Esophagus mucosa (tissue), 1 donor: ENCODE data around the gene RGS8. TPM values are rescaled to one million over a fixed set of nuclear protein-coding genes. Genes with fewer than 3 reads are reported as not detected.

ENCODE experiments used
- ATAC-seq: fragments of 200-7000 bp; cut with Tn5 transposase; one replicate; pipeline ENCODE4 v1.9.1; 2020
- total RNA-seq: library from RNA; stranded (reverse); gene quantifications from one replicate; pipeline ENCODE4 v1.2.4, GENCODE V29; 2023
- donor health status: DM: yes; HTN: yes; CAD: no.

Gene RGS8, protein sequence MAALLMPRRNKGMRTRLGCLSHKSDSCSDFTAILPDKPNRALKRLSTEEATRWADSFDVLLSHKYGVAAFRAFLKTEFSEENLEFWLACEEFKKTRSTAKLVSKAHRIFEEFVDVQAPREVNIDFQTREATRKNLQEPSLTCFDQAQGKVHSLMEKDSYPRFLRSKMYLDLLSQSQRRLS
- total RNA-seq: not detected

DNA sequence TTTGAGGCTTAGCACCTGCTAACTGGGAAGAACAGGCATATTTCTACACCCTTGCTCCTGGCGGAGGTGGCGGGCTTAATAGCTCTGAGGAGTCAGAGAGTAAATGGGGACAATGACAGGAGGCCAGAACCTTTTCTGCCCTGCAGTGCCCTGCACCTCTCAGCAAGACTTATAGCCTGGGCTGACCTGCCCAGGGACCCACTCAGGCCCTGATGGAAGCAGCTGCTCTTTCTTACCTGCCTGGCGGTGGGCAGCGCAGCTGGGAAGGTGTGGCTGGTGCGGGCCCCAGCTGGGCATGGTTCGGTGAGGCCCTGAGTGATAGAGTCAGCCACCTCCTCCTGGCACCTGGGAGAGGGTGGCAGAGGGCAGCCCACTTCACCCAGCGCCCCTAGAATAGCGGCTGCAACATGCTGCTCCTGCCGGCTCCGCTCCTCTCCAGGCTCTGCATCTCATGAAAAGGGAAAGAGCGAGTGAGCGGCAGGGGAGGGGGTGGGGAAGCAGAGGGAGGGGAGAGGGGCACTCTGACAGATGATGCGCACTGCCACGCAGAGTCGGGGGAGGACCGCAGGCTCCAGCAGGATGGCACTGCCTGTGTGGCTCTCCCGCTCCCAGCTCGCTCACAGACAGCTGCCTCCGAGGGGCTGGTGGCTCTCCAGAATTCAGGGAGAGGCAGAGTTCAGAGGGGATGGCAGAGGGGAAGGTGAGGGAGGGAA, at the start of gene RGS8:
Gene RGS8 (minus strand): TSS at position 472 of the 713 bp plus-strand sequence. CDS start 14,938 bp downstream, outside the sequence.
- no peak for ATAC-seq

DNA sequence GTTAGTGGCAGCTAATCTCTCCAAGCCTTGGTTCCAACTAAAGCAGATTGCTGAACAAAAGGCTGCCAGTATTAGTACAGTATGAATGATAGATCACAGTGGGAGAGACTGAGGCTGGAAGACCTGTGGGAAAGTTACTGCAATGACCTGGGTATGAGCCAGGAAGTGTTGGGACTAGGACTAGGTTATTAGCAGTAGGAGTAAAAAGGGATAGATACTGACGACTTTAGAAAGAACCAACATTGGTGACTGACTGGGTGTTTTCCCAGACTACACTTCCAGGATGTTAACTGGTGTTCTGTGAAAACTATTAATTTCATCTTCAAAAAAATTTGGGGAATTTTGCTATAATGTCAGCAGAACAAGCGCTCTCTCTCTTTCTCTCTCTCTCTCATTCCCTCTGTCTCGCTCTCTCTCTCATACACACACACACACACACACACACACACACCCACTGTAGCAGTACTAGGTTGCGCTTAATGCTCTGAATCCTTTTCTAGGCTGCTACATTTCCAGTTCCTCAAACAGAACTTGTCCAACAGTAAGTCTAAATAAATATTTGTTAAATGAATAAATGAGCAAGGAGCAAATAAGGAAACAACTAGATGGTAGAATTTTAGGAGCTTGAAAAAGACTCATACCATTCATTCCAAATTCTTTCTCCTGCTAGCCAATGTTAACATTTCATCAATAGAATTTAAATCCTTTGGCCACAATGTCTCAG, 47.6 kb upstream of the RGS8 start:
- ATAC-seq: peak; percentile 72

DNA sequence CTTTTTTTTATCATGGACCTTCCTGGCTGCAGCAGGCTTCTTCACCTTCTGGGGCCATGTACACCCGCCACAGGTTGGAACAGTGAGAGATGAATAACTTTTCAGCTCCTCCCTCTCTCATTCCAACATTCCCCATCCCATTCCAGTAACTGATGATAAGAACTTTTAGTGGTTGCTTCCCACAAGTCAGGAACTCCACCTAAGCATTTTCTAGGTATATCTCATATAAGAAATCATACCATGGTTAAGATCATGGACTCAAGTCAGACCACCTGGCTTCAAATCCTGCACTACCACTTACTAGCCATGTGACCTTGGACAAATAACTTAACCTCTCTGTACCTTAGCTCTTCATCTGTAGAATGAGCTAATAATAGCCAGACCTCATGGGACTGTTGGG, 42.5 kb upstream of the RGS8 start:
- ATAC-seq: no peak

DNA sequence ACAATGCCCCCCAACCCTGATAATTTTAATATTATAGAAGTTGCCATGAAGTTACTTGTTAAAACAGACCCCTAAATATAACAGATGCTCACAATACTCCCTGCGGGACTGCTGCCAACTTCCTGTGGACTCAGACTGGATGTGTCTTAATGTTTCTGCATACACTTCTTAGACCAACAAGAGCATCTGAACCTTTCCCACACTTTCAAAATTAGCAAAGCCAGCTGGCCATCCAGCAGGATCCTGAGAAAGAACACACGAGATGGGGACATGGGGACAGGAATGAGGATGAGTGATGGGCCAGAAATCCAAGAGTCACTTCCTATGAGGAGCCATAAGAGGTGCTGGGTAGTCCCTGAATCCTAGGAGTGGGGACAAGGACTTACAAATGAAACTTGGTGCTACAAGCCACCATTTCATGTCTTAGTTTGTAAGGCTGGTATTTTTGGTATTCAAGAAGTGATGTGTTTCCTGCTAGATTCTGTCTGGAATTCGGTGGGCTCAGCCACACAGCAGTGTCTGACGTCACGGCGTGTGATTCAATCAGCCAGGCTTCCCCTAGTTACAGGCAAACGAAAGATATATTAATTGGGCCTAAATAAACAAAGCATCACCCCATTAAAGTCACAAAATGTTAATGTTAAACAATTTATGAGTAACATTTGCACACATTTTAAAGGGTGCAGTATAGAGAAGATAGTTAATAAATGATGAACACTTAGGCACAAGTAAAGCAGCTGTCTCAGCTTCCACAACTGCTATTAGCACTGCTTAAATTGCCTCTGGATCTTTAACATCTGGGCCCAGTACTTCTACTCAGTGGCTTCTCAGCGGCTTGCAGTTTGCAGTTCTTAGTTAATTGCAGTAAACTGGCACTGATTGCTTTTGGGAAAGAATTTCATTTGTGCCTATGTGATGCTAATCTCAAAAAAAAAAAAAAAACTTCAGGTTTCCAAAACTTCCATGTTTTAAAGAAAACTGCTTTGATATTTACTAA, 41.2 kb upstream of the RGS8 start:
- no peak for ATAC-seq

DNA sequence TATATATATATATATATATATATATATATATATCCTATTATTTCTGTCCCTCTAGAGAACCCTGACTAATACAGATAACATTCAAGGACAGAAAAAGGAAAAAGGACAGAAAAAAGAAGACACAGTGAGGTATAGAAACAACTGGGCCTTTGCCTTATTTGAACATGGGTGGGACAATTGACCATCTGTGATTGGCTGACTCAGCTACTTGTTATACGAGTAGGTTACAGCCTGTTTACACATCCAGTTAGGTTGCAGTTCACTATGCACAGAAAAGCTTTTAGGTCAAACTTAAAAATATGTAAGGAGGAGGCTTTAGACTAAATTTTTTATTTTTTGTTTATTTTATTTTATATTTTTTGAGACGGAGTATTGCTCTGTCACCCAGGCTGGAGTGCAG, 39.8 kb upstream of the RGS8 start:
- no peak for ATAC-seq

DNA sequence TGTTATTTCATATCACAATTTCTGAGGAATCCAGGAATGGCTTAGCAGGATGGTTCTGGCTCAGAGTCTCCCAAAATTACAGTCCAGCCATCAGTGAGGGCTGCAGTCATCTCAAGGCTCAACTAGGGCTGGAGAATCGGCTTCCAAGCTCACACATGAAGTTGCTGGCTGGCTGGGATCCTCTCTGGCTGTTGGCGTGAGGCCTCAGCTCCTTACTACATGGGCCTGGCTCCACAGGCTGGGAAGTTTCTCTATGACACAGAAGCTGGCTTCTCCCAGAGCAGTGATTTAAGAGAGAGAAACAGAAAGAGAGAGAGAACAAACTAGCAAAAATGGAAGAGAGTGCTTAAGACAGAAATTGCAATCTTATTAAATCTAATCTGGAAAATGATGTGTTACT, 38.8 kb upstream of the RGS8 start:
- ATAC-seq: no peak

DNA sequence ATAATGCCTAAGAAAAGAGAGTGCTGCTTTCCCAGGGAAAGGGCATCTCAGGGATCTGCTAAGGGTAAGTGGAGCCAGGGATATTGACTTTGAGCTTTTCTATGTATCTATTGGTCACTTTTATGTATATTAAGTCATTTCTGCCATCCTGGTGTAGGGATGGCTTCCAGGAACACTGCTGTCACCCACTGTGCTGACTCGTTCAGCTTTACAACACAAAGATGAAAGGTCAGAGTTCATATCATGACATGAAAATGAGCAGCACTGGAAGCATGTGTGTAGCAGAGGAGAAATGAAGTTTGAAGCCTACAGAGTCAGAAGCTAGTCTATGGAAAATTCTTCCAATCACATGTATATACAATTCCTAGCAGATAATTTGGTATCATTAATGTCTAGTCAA, 37.1 kb upstream of the RGS8 start:
- ATAC-seq: no peak

DNA sequence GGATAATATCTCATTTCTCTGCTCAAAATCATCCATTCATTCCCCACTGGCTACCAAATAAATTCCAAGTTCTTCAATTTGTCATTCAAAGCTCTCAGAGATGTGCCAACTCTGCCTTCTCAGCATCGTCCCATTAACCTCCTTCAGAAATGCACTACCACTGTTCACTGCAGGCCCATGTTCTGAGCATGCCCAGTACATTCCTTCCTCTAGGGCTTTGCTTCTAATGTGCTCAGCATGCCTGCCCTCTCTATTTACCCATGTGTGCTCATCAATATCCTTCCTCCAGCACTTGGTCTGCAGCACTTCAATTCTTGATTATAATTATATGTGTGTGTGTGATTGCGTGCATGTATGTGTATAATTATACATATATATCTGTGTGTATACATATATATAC, 36.1 kb upstream of the RGS8 start:
- ATAC-seq: no peak

DNA sequence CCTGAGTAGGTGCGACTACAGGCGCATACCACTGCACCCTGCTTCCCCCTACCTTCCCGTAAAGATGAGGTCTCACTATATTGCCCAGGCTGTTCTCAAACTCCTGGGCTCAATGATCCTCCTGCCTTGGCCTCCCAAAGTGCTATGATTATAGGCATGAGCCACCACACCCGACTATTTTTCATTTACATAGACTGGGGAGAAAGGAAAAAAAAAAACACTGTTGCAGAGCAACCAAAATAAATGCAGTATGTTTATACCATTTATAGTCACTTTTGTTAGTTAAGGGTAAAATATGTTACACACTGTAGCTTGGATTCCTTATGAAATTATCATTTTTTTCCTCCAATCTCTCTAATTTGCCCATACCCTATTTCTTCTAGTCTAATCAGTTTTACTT, 35.2 kb upstream of the RGS8 start:
- ATAC-seq: no peak

DNA sequence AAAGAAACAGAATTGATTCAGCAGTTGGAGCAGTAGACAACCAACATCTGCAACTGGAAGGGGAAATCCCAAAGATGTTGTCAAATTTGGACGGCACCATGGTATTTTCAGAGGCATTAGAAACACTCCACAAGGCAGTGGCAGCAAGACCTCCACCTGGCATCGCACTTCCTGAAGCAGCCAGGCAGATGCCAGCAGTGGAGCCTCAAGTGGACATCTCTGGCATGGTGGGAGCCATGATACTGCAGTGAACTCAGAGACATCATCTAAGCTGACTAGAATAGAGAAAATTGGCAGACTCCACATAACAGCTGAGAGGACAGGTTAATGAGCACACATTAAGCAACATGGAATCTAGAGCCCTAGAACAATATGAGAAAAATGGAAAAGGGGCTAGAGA, 33.9 kb upstream of the RGS8 start:
- no peak for ATAC-seq

DNA sequence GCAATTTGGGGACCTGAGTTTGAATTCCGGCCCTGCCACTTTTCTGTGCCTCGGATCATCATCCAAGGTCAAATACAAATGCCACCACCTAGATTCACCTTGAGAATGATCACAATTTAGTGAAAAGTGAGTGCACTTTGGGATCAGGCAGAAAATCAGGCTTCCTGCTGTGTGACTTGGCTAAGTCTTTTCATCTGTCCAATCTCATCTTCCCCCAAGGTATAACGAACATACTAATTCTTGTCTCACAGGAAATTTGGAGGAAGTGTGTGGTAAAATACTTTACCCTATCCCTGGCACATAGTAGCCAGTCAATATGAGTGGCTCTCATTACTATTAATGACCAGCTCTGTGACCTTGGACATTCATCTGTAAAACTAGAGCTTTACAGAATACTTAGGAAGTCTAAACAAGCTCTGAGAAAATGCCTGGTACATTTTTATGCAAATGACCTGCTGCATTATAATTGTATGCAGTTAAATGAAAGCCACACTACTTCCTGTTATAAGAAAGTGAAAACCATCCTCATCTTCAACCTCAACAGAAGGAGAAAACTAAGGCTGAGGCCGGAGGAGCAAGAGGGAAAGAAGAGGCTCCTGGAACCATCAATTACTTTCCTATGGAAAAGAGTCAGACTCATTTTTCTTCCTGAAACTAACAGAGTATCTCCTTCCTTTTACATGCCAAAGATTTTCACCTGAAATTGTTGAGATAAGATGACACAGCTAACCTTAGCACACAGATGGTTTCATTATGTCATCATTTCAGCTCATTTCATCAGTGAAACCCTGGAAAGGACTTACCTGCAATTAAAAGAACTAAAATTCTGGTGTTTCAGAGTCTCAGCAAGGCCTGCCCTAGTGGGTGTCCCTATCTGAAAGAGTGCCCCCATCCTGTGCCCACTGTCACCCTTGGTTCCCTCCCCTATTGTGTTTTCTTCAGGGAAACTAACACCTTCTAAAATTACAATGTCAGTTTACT, 32.6 kb upstream of the RGS8 start:
- ATAC-seq: no peak

DNA sequence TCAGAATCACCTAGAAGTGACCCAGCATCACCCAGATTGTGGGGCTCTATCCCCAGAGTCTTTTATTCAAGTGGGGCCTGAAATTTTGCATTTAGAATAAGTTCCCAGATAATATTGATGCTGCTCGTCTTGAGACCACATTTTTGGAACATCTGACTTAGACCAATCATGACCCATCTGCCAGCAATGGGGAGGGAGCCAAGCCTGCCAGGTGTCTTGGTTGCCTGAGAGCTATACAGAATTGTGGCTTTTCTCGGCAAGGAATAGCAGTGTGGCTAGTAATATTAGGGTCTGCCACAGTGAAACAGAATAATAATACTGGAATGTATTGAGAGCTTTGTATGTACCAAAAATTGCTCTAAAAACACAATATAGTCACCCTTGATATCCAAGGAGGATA, 31.1 kb upstream of the RGS8 start:
- ATAC-seq: no peak

DNA sequence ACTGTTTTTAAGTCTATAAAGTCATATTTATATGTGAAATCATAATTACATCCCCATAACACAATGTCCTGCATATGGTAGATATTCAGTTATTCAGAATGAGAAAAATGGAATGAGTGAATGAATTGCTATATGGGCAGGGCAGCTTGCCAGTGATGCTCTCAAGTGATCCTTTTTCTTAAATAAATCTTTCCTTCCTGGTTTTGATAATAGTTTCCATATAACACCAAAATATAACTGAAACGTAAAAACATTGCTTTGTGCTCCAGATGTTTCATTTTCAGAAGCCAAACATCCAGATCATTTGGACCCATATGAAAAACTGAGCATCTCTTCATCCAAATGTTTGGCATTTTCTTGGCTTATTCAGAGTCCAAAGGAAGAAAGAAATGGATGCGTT, 30.2 kb upstream of the RGS8 start:
- no peak for ATAC-seq

DNA sequence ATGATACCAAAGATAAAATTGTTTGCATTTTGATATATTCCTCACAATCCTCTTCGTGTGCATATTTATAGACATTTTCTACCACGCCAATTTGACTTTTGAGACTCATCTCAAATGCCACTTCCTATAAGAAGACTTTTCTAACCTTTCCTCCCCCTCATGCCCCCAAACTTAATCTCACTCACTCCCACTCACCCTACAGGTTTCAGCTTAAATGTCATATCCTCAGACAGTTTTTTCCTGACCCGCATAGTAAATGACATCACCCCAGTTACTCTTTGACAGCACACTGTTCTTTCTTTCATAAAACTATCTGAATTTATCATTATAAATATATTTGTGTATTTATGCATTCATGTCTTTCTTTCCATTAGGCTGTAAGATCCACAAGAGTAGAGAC, 29.6 kb upstream of the RGS8 start:
- ATAC-seq: no peak

DNA sequence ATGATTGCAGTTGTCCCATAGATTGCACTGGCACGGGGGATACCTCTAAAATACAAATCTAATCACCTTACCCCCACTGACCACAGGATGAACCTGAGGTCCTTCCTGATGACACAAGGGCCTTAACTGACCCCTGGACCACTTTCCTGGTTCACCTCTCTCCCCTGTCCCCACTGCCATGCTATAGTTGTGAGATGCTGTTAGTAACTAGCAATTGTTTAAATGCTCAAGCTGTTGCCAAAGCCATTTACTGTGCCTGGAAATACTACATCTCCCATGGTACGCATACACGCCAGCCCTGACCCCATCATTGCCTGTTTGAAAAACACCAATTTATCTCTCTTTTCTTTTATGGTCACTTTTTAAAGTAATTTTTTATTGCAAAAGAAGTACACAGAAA, 29.1 kb upstream of the RGS8 start:
- no peak for ATAC-seq

DNA sequence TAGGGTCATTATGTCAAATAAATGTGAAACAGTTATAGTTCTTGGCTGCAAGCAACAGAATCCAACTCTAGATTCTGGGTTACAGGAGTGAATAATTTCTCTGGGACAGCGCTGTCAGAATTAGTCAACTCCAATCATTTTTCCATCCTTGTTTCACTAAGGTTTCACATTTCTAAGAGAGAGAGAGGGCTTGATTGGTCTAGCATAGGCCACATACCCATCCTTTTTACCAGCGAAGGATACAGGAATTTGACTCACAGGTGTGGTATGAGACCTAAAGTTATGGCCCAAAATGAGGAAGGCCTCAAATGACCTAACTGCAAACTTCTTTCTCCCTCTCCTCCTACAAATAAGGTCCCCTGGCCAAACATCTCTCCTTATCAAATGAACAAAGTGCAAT, 25.5 kb upstream of the RGS8 start:
- ATAC-seq: no peak

DNA sequence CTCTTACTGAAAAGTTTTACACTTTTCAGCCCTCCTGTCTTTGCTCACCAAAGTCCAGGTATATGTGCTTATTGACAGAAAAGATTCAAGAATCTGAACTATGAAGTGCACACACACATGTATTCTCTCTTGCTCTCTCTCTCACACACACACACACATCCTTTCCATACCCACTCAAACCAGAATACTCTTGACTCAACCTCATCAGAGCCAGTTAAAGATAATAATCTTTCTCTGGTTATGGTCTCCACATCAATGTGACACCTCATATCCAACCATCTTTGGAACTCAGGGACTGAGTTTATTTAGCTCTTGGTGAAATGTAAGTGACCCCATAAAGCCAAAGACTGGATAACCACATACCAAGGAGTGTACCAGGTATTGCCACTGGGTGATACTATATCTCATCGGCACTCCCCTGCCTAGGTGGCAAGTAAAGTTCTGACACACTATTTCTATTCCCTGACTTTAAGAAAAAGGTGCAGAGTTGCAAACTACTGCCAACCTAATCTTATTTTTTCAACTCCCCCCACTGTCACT, 24.9 kb upstream of the RGS8 start:
- no peak for ATAC-seq

DNA sequence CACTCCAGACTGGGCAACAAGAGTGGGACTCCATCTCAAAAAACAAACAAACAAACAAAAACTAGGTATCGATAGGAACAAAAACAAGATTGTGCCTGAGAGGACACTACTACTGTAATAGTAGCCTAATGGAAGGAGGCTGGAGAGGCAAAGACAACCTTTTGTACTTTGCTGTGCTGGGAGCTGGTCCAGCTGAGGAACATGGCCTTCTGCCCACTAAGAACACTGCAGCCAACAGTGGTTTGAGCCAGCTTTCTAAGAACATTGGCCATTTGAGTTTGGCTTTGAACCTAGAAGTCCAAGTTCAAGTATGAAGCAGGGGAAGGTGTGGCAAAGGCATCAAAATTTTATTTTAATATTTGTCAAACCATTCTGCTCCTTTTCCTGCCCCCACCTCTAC, 22.7 kb upstream of the RGS8 start:
- ATAC-seq: no peak

DNA sequence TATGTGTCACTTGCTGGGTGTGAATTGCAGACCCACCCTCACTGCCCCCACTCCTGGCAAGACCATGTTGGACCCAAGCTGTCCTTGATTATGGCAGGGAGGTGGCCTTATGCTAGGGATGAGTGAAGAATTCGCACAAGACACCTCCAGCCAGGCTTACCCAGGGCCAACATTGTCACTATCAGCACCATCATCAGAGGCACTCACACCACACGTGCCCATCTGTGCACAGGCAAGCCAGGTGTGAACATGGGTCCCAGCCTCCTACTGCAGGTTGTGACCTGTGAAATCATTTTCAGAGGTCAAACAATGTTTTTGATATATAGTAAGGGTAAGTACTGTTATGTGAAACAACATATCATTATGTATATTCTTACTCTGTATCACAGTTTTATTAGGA, 20.3 kb upstream of the RGS8 start:
- ATAC-seq: no peak

DNA sequence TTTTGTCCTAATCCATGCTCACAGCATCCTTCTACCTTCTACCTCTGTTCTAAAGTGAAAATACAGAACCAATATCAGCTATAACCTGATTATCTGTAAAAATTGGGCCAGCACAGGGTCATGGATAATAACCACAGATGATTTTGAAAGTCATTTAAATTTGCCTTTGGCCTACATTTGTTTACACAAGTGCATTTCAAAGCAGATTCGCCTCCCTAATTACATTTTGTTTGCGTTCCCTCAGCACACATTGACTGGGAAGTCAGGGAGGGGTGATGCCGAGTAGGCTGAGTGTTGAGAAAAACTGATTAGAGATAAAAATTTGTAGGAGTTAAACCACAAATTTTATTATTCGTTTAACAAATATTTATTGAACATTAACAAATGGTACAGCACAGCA, 19.2 kb upstream of the RGS8 start:
- ATAC-seq: no peak

DNA sequence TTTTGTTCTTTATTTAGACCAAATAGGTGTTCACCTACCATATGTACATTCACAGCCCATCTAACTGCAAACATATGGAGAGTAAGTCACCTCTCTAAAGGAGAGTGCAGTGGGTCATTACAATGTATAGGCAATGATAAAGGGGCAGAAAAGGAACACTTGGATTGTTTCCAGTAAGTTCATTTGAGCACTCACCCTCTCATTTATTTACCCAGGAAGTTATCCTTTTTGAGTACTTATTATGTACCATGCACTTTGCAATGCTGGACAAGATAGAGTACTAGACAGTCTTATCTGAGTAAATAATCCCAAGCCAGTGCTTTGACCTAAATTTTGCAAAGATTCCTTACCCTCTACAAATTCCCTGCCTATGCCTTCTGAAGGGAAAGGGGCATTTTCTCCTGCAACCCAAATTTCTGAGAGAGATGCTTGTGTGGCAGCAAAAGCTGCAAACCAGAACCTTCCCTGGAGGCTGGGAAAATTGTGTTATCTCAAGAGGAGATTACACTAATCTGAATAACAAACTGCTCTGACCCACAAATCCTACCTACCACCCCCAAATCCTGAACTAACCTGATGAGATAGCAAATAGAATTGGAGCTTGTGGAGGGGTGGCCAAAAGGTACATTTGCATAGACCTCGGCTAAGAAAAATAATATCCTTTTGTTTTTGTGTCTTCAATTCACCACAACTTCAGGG, 18.6 kb upstream of the RGS8 start:
- ATAC-seq: no peak
